GM15510 (cell line): Measurements from ENCODE around the gene S100A2.
A peak's percentile ranks its signal among the peaks of the same experiment; 100 is the strongest.

ENCODE experiments used
- POLR2A ChIP-seq: IDR thresholded peaks from 3 replicates; pipeline ENCODE4 v1.6.1; 2011; ENCODE audit warnings: borderline replicate concordance; ENCODE audit not compliant: insufficient read length; ENCODE audit errors: extremely low read depth

S100A2 gene

DNA sequence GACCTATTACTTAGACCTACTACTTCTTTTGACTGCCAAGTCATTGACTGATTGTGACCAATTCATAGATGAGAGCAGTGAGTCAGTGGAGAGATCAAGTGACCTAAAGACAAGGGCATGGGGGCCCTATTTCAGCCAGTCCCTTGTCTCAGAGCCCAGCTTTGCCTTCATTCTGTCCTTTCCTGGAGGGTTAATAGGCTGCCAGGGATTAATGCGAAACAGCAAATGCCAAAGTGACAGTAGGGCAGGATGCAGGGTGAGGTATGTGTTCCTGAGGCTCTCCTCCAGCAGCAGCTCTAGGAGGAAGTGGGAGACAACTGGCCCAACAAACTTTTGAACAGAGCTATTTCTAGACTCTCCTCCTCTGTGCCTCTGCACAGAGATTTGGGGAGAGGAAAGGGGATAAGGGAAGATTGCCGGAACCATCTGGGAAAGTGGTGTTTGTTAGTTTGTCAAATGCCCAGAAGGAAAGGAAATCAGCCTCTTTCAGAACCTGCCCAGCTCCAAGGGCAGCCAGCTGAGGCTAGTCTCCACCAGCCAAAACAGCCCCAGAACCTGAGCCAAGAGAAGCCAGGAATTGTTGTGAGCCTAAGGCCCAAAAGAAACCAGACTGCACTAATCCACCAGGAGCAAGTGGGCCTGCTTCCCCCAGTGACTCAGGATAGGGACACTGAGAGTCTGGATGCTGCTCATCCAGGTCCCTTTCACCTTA lies 11.7 kb downstream of the S100A2 start:
- no peak for TF ChIP-seq POLR2A

- no peak for TF ChIP-seq POLR2A
Measured at GRCh38 chr1:153553096-153553495, 12.5 kb downstream of the S100A2 start.

DNA sequence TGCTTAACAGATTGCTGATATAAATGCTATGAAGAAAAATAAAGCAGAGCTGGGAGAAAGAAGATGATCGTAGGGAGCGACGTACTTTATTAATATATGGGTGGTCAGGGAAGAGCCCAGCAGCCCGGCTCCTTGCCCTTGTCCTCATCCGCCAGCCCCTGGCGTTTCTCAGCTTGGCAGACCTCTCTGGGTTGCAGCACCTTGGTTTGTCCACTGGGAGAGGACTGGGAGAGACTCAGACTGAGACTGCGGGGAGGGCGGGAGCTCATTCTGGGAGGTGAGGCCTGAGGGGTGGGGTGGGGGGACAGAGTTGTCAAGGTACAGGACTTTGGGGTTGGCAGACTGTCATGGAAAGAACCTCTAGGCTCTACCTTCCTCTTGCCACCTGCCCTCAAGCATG lies 13.3 kb downstream of the S100A2 start:
- no peak for TF ChIP-seq POLR2A

- no peak for TF ChIP-seq POLR2A
Measured at GRCh38 chr1:153550827-153551500, 14.7 kb downstream of the S100A2 start.

- no peak for TF ChIP-seq POLR2A
Measured at GRCh38 chr1:153550398-153550758, 15.3 kb downstream of the S100A2 start.

DNA sequence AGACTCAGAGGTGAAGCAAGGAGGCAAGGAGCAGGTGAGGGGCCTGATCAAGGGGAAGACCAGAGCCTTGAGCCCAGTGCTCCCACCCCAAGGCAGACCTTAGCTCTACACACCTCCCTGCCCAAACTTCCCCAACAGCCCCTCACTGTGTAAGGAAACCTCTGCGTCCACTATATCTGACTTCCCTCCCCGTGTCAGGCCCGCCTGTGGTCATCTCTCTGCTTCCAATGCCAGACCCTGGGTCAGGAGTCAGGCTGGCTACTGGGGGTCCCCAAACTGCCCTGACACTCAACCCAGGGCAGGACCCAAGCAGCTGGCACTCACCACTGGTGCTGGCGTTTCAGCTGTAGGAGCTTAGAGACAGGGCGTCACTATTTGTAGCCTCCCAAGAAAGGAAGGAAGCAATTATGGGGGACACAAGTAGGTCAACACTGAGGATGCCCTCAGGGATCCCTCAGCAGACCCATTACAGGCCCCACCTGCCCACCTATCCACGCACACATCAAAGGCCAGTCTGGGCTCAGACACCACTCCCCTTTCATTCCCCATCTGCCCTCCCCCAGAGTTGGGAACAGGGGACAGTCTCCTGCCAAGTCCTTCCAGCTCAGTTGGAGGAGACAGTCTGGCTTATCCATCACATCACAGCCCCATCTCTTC lies 15.8 kb downstream of the S100A2 start:
- no peak for TF ChIP-seq POLR2A

DNA sequence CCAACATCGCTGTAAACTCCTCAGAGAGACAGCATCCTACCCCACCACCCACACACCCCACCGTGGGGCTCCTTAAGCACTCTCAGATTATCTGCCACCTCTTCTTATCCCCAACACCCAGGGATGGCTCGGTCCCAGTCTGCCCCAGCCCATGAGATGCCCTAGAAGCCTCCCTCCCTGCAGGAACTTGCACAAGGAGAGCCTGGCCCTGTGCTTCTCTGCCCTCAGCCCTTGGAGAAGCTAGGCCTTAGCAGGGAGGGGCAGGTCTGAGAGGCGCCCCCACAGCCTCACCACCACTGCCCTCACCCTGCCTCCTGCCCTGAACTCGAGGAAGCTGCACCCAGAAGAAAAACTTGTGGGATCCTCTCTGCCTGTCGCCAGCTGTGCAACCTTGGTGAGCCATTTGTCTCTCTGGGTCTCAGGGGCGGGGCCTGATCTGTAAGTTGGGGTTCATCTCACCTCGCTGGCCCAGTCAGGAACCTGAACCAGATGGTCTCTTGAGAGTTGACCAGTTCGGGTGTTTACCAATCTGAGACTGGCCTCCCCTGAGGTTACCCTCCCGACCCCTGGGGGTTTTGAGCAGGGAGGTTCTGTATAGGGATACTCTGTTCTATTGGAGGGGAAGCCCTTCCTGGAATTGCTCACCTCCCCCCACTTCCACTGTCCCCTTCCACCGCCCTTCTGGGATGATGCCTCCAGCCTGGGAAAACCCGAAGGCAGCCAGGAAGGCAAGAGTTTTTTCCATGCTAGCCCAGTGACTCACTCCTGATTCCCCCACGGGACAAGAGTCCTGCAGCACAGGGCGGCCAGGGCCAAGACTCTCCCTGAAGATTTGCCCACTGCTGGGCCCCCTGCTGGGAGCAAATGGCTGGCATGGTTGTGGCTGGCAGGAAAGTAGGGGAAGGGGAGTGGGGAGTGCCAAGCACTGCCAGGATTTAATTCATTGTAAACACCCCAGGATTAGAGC lies 16.6 kb downstream of the S100A2 start, which contains the start of gene S100A3:
Gene S100A3, minus strand, starts transcription at position 537 of the 967 bp plus-strand sequence. CDS start 773 bp downstream, outside the sequence.
- TF ChIP-seq POLR2A: no peak

DNA sequence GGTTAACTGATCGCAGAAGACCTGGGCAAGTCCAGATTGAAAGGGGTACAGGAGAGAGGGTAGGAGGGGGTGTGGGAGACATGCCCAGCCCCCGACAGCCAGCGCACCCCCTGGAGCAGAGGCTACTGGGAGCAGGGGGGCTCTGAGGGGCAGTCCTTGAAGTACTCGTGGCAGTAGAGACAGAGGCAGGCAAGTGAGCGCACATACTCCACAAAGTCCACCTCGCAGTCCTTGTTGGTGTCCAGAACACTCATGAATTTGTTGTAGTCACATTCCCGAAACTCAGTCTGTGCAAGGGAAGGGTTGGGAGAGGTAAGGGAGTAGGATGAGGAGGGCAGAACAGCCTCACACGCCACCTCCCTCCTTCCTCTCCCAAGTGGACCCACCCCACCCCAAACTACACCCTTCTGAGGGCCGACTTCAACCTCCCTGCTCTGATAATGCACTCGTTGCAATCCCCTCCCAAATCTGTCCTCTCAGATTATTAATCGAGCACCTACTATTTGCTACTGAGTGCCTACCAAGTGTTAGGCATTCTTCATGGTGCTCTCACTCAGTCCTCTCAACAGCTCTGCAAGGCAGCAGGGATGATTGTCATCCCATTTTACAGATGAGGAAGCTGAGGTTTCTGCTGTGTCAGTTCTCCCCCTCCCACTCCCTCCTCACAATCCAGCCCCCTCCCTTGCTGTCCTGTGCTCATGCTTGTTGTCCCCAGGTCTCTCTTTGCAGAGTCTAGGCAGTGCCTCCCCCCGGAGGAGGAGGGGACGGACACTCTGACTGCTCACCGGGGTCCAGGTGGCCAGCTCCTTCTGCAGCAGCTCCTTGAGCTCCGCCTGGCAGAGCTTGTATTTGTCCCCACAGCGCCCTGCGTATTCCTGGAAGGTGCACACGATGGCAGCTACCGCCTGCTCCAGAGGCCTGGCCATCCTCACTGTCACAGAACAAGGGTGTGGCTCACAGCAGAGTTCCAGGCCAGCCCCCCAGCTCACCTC lies 17.8 kb downstream of the S100A2 start:
- no peak for TF ChIP-seq POLR2A

DNA sequence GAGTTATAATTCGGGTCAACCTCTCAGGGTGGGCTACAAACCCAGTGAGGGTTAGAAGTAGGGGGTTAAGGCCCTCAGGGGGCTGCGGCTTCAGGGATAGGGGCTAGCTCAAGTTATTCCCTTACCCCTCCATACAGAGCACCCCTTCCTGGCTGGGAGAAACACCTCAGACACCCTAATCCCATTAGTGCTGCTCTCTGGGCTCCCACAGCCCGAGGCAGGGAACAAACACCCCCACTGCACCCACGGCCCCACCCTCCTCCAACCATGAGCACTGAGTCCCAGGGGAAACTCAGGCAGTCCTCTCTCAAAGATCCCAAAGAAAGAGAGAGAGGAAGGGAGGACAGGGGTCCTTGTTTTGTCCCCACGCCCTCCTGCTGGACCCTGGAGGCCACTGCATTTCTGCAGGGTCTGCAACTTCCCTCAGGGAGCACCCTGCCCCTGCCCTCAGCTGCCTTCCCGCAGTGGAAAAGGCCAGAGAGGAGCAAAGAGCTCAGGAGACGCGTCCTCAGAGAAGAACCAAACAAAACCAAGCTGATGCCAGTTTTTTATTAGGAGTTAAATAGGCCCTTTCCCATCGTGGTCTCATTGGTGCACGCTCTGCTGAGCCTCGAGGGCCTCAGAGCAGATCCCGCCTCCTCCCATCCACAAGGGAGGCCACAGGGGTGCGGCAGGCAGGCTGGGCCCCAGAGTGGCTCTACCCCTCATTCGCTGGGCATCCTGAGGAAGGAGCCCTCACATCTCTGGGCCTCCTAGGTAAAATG lies 18.7 kb downstream of the S100A2 start:
- TF ChIP-seq POLR2A: no peak

DNA sequence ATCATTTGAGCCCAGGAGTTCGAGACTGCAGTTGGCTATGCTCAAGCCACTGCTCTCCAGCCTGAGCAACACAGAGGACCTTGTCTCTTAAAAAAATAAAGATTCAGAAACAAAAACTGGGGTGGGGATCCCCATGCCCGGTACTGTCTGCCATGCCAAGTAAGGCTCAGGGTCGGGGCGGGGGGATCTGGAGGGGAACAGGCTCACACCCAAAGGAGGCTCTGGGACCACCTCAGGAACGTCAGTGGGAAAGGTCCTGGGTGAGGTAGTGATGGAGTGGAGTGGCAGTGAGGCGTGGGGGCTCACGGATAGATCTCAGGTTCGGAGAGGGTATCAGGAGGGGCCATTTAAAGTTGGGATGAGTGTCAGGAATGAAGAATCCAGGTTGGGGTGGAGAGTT lies 19.3 kb downstream of the S100A2 start:
- TF ChIP-seq POLR2A: no peak

DNA sequence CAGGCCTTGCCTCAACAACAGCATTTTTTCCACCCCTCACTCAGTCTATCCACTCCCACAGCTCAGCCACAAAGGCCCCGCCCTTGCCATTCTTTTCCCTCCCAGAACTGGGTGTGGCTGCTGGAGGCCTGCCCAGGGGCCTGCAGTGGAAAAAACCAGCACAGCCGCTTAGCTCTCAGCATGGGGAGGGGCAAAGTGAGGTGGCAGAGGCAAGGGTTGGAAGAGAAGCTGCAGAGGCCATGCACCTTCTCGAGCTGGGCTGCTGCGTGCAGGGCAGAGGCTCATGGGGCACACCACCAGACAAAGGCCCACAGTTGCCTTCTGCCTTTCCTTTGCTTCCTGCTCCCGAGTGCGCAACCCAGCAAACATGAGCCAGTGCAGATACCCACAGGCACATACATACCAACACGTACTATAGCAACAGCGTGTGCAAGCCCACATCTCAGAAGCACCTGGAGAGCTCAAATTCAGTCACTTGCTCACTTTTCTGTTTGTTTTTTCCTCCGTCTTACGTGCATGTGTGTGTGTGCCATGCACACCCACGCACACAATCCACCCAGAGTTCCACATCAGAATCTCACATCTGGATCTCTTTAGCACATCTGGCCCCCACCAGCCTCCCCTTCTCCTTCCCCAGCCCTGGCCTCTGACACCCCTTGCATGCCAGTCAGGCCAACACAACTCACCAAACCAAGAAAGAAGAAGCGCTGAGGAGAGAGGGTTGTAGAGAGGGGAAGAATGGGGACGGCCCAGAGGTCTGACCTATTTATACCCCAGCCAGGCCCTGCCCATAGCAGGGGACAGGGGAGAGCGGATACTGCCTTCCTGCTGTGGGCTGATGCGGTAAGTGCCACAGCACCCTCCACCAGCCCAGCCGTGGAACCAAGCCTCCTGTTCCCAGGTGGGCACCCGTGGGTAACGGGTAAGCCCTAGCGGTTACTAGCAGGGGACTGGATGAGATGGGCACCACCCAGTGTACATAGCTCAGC lies 20.3 kb downstream of the S100A2 start, which contains the start of gene S100A4:
Gene S100A4, minus strand, starts transcription at position 740 of the 989 bp plus-strand sequence. CDS start 1,012 bp downstream, outside the sequence.
- peak; percentile 34 for TF ChIP-seq POLR2A
